HG02610 (cell line): ENCODE measurements around the gene SNX5.
"Not testable (repeated sequence)": the region's sequence is repeated elsewhere in the genome, so short reads cannot be mapped to it uniquely, and the experiment has no call there.

Experiments used
- ATAC-seq: cut with Tn5 transposase; IDR thresholded peaks from one replicate; pipeline ENCODE4 v1.9.1; 2021; ENCODE audit warnings: mild to moderate bottlenecking, moderate library complexity; ENCODE audit not compliant: unreplicated experiment

SNX5 gene

GRCh38 chr20:17960927-17961586, 7.5 kb downstream of the SNX5 start:
- peak; percentile 27 for ATAC-seq

GRCh38 chr20:17960400-17960885, 8.2 kb downstream of the SNX5 start:
- not testable (repeated sequence) for ATAC-seq

DNA sequence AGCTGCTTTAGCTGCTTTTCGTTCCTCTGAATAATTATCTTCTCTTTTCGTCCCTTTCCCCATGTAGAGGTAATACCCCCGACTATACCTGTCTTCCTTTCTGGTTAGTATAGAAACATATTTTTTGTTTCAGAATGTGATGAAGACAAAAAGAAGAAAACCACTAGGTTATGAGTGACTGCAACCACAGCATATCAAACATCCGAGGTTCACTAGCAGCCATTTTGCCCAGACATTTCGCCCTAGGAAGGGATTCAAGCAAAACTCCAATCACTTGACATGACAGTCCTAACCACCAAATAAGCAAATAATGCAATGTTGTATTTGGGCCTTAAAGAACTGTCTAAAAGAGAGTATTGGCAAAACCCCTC, 9.4 kb downstream of the SNX5 start:
- ATAC-seq: peak; percentile 27

- no peak for ATAC-seq
Observed at GRCh38 chr20:17958373-17959256, 10.0 kb downstream of the SNX5 start.

DNA sequence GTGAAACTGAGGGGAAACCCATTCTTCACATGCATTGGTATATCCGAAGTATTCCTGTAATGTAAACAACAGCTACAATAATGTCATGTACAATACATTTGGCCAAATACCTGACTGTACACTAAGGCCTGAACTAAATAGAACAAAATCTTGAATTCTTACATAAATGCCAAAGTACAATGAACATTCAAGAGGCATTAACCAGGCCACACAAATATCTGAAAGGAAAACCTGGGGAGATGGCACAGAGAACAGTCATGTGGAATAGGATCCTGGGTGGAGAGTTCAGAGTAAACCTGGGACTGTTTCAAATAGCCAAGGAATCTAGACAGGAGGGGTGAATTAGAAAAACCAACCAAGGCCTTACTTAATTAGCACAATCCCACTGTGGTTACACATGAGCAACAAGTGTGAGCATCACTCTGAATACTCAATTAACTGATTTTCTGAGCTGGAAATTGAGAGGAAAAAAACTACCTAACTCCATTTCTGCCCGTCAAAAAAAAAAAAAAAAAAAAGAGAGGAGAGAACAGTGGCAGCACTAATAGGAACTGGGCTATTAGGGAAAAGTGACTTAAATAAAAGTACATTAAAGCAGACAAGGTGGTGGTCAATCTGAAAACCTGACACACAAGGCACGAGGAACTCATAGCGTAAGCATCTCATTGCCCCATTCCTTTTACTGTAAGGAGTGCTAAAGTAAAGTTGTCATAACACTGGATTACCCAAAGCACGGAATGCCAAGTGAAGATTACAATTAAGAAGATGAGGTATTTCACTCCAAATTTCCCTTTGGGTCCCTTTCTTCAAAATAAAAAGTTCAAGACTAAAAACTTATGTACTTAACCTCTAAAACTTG, 10.9 kb downstream of the SNX5 start:
- ATAC-seq: no peak

- peak; percentile 49 for ATAC-seq
Observed at GRCh38 chr20:17956099-17956685, 12.4 kb downstream of the SNX5 start.

DNA sequence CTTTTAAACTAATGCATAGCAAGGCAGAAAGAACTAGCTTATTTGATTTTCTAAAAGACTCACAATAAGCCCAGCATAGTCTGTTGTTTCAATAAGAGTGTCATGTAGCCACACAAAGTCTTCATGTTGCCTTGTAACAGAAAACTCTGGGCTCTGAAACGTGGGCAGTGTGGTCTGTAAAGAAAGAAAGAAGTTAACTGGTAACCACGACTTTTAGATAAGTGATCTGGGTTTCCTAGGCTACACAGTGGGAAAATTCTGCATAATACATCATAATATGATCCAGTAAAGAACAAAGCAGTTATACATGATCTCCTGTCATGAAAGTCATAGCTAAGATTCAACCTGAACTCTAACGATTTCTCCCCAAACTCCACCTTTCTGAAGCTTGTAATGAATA, 13.3 kb downstream of the SNX5 start:
- no peak for ATAC-seq

DNA sequence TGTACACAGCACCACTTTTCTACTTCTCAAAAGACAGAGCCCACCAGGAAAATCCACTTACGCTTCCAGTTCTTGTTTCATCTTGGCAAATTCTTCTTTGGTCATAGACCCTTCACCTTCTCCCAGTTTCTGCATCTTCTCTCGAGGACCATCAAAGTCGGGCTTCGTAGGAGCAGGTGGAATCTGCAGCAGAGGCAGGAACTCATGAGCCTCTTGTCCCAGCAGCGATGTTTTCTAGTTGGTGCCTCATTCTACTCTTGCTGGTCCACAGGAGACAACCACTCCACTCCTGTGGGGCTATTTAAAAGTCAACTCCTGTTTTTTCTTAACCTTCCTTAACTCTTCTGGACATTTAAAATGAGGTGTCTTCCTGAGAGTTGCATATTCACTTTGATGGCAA, 14.7 kb downstream of the SNX5 start:
- no peak for ATAC-seq

DNA sequence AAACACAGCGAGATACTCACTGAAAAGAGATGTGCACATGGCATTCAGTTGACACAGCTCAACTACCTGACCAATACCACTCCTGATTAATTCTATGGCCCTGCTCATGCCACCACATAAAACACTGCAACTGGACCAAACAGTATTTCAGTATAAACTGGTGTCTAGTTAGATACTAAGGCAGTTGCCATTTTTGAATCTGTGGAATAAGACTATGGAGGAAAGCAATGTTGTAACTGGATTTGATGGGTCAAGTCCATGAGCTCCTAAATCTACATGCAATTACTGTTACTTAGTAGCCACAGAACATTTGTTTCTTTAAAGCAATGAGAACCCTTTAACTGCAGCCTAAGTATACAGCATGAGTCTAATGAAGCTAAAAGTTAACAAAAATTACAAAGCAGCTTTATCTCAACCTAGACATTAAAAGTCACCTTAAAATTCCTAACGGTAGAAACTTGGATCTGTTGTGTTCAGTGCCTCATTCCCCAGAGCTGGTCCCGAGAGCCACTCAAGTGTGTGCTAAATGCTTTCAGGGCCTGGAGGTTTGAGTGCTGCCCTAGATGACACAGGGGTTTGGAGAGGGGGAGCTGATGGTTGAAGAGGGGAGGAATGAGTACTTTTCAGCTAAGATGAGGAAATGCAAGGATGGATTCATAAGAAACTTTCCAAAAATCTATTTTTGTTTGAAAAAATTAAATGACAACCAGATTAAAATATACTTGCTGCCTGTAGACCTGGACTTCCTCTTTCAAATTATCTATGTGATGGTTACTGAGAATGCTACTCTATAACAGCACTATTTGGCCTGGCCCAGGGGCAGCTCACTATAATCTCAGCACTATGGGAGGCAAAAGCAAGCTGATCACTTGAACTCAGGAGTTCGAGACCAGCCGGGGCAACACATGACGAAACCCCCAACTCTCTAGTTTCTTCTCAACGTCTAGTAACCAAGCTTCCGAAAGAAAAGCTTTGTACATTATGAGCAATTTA, 15.6 kb downstream of the SNX5 start:
- no peak for ATAC-seq

- ATAC-seq: no peak
Observed at GRCh38 chr20:17951323-17951722, 17.3 kb downstream of the SNX5 start.

DNA sequence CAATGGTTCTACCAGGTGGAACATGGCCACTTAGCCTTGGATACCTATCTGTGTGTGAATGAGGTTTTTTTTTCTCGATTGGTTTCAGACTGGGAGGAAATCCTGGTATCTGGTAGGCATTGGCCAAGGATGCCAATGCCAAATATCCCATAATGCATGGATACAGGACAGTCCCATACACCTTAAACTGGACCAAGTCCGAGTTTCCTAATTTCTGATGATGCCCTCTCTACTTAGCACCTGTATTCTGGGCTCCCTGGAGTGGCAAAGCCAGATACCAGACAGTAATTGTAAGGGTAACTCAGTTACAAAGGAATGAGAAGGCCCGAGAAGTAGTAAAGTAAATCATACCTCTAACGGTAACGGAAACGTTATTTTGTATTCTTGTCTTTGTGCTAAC, 17.9 kb downstream of the SNX5 start:
- no peak for ATAC-seq

DNA sequence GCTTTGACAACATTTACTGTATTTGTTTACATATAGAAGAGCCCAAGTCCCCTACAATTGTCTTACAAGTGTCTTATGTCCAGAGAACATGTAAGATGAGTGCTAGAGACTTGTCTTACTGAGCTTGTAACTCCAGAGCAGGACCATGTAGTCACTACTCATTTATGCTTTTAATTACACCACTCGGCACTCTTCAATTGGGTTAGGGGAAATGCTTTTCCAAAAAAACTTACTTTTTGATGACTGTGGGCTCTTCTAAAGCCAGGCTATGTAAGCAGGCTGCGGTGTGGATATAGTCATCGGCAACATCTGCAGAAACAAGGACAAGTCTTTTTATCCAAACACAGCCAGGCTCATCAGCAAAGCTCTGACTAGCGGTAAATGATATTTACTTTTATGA, 18.7 kb downstream of the SNX5 start:
- no peak for ATAC-seq

- no peak for ATAC-seq
Observed at GRCh38 chr20:17948442-17948841, 20.2 kb downstream of the SNX5 start.

- no peak for ATAC-seq
Observed at GRCh38 chr20:17947474-17947815, 21.1 kb downstream of the SNX5 start.

DNA sequence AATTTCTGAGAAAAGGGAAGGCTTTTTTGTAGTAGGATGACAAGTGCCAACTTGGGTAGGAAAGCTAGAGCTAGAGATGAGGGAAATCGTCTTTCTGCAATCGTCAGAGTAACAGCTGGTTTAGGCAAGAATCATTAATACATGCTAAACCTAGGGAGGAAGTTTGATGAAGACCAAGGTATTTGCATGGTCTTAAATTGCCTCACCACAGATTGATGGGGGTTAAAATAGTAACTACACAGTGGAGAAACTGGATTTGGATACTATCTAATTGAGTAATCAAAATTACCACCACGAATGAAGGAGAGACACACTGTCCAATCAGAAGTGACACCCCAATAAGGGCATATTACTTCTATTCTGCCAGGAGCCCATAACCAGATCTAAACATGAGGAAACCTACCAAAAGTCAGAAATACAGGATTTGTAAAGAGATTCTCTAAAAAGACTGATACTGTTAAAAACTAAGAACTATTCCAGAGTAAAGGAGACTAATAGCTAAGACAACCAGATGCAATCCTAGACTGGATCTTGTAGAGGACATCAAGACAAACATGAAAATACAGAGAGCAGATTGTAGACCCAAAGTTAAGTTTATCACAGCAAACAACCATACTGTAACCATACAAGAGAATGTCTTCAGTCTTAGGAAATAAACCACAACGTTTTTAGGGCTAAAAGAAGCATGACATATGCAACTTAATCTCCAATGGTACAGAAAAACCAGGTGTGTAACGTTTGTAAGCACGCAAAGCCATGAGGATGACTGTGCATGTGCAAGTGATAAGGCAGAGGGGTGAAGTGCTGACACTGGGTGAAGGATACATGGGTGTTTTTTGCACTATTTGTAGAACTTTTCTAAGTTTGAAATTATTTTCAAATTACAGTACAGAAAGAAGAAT, 21.8 kb downstream of the SNX5 start:
- no peak for ATAC-seq

DNA sequence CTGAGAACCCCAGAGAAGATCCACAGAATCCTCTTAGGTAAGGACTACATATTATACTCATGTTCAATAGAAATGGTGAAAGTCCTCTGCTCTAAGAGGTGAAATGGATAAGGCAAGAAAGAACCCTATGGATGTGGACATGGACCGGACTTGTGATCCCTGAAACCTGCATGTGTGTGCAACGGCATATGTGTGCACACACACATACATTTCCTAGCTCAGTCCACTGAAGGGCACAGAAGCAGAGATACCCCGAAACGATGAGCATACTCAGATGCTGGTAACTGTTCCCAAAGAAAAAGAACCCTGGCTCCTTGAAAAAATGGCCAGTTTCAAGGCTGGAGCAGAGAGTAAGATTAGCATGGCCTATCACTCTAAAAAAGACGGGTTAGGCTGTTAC, 22.6 kb downstream of the SNX5 start:
- ATAC-seq: no peak

GRCh38 chr20:17944854-17945474, 23.6 kb downstream of the SNX5 start:
- no peak for ATAC-seq

- ATAC-seq: peak; percentile 58
Observed at GRCh38 chr20:17943343-17943742, 25.3 kb downstream of the SNX5 start.
